Peyer's patch (tissue), 4 donors: ENCODE measurements around the gene GLCCI1.

Experiments used
- POLR2A ChIP-seq, 2 donors: fragments of 450-650 bp; IDR thresholded peaks; one replicate each; pipeline ENCODE4 v1.5.1; 2017; ENCODE audit warnings: antibody characterized with exemption in 2 of 2, mild to moderate bottlenecking in 2 of 2, moderate library complexity in 2 of 2
- TF ChIP-seq, protein P1 (sequence below), 6 experiments: fragments of 450-650 bp in 4 of 6; fragments of 200-600 bp in 2 of 6; sonication (generic) in 1 of 6; IDR thresholded peaks; one replicate each; pipeline ENCODE4 v1.5.1; 2017 to 2019; ENCODE audit warnings: antibody characterized with exemption in 6 of 6, mild to moderate bottlenecking in 3 of 6, moderate library complexity in 1 of 6

DNA sequence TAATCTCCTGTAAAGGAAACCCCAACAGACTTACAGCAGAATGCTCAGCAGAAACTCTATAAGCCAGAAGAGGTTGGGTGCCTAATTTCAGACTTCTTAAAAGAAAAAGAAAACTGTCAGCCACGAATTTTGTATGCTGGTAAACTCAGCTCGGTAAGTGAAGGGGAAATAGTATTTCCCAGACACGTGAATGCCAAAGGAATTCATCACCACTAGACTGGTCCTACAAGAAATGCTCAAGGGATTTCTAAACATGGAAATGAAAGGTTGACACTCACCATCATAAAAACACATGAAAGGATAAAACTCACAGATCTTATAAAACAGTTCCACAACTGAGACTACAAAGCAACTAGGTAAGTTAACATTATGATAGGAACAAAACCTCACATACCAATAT lies 68.6 kb downstream of the GLCCI1 start:
- TF ChIP-seq, protein P1, sequence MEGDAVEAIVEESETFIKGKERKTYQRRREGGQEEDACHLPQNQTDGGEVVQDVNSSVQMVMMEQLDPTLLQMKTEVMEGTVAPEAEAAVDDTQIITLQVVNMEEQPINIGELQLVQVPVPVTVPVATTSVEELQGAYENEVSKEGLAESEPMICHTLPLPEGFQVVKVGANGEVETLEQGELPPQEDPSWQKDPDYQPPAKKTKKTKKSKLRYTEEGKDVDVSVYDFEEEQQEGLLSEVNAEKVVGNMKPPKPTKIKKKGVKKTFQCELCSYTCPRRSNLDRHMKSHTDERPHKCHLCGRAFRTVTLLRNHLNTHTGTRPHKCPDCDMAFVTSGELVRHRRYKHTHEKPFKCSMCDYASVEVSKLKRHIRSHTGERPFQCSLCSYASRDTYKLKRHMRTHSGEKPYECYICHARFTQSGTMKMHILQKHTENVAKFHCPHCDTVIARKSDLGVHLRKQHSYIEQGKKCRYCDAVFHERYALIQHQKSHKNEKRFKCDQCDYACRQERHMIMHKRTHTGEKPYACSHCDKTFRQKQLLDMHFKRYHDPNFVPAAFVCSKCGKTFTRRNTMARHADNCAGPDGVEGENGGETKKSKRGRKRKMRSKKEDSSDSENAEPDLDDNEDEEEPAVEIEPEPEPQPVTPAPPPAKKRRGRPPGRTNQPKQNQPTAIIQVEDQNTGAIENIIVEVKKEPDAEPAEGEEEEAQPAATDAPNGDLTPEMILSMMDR (IDR thresholded peaks at IDR 0.05) = no peak
- no peak for TF ChIP-seq POLR2A (IDR thresholded peaks at IDR 0.05)
